ENCODE data around the gene LPP. TPM values are rescaled to one million over a fixed set of nuclear protein-coding genes. Genes with fewer than 3 reads are reported as not detected.
A peak's percentile ranks its signal among the peaks of the same experiment; 100 is the strongest.

Gene LPP
- total and polyA plus RNA-seq, 2 of the 13 experiments (the other 11 are each of a cell fraction or from before 2014, with no cell fraction given), result 19.2 to 29.9 TPM

- TF ChIP-seq STAG1 (CRISPR knock-in tag; IDR thresholded peaks at IDR 0.05) (peak; percentile 72), ZMYM4 (CRISPR knock-in tag; IDR thresholded peaks at IDR 0.05) (peak; percentile 40; the same call in 1 of the 2 replicates), ESRRA (CRISPR knock-in tag; IDR thresholded peaks at IDR 0.05; ENCODE audit: low read depth) (no peak), MTA3 (CRISPR knock-in tag; IDR thresholded peaks at IDR 0.05) (no peak), CTCF (CRISPR knock-in tag; IDR thresholded peaks at IDR 0.05) (peak; percentile 53), ZFP1 (CRISPR knock-in tag; IDR thresholded peaks at IDR 0.05) (peak; percentile 34; the same call in 1 of the 2 replicates), ZBTB20 (CRISPR knock-in tag; IDR thresholded peaks at IDR 0.05; ENCODE audit: borderline replicate concordance, low read depth) (no peak), AKAP8 (CRISPR knock-in tag; IDR thresholded peaks at IDR 0.05) (no peak), ZNF841 (CRISPR knock-in tag; IDR thresholded peaks at IDR 0.05; ENCODE audit: borderline replicate concordance) (no peak), HOMEZ (CRISPR knock-in tag; IDR thresholded peaks at IDR 0.05; ENCODE audit: low read depth) (peak; percentile 45; the same call in 1 of the 2 replicates)
Observed at GRCh38 chr3:188664795-188665194, 510.8 kb downstream of the LPP start (continued).

GRCh38 chr3:188667926-188668325 is 514.0 kb downstream of the LPP start:
- TF ChIP-seq ZBTB2 (CRISPR knock-in tag; IDR thresholded peaks at IDR 0.05; ENCODE audit: low read depth), result no peak
- TF ChIP-seq JUN (CRISPR knock-in tag; IDR thresholded peaks at IDR 0.05), result no peak
- ChIA-PET POLR2A (no interaction called here), CTCF (ENCODE audit: low intra/inter-chr PET ratio, low total read pairs) (no interaction called here)
- intact Hi-C loops (cut with micrococcal nuclease; ENCODE audit: unreplicated experiment) (no loop called here), in situ Hi-C loops (cut with HindIII; ENCODE audit: extremely low pct_ligation_motif_present, low pct_unique_long_range_greater_than_20kb) (no loop called here)
- Histone ChIP-seq H3K27ac (ENCODE audit: extremely low read length, insufficient read depth, low read length) (no peak overlapping the region), H3K9ac (ENCODE audit: insufficient read depth, low read depth, low read length) (no peak overlapping the region), H2AFZ (ENCODE audit: low read length) (no peak overlapping the region), H3K27me3 (ENCODE audit: control insufficient read depth in 1 of 2, insufficient read depth in 2 of 2, low read length in 2 of 2) (no peaks in the 10 kb centered on the region), H3K4me1 (ENCODE audit: insufficient read depth, low read length) (peaks cover 14% of the 10 kb centered on the region), H3K4me2 (ENCODE audit: low read depth, low read length) (no peak overlapping the region), H3K4me3 (replicated peaks in 1 of 3; ENCODE audit: insufficient read depth in 1 of 3, low read depth in 2 of 3, low read length in 3 of 3) (no peak overlapping the region), H3K9me3 (ENCODE audit: low read length) (no peaks in the 10 kb centered on the region), H4K20me1 (ENCODE audit: insufficient read depth, low read length) (no peaks in the 10 kb centered on the region), H3K36me3 (replicated peaks in 1 of 2; ENCODE audit: control insufficient read depth in 1 of 2, insufficient read depth in 2 of 2, low read length in 2 of 2) (no peaks in the 10 kb centered on the region), H3K79me2 (ENCODE audit: insufficient read depth, low read length) (no peaks in the 10 kb centered on the region)
- no peak for DNase-seq (ENCODE audit: low spot score)
- 97% methylated on average over 2 of the region's 2 CpGs for WGBS (ENCODE audit: low lambda C conversion rate)
- no peak for FAIRE-seq
- ATAC-seq, result no peak
- BruUV-seq (replicated peaks), result no TSS peak
